Fibroblast of lung (primary cell): ENCODE results near the gene TAPT1. TPM values are rescaled to one million over a fixed set of nuclear protein-coding genes. Genes with fewer than 3 reads are reported as not detected.

Experiments used
- DNase-seq, 2 donors: peaks; one replicate each; pipeline versions ENCODE4 v3.0.0 to v3.0.0-alpha.2; 2010; ENCODE audit warnings: low read depth in 2 of 2
- H2AFZ ChIP-seq: 2 replicates; pipeline ENCODE4 v1.5.1; 2012; ENCODE audit warnings: low read length, control low read depth, inconsistent platforms
- H3K27ac ChIP-seq: 2 replicates; pipeline ENCODE4 v1.5.1; 2011; ENCODE audit warnings: low read length, control low read depth; ENCODE audit not compliant: insufficient read depth
- H3K27me3 ChIP-seq: 2 replicates; pipeline ENCODE4 v1.5.1; 2011; ENCODE audit warnings: mild to moderate bottlenecking, low read length; ENCODE audit not compliant: control insufficient read depth, insufficient read depth
- H3K36me3 ChIP-seq: 2 replicates; pipeline ENCODE4 v1.5.1; 2011; ENCODE audit warnings: low read length; ENCODE audit not compliant: control insufficient read depth, insufficient read depth
- H3K4me1 ChIP-seq: 2 replicates; pipeline ENCODE4 v1.5.1; 2011; ENCODE audit warnings: low read length; ENCODE audit not compliant: control insufficient read depth, insufficient read depth; ENCODE audit errors: extremely low read depth
- H3K4me2 ChIP-seq: 2 replicates; pipeline ENCODE4 v1.5.1; 2011; ENCODE audit warnings: low read length, control low read depth; ENCODE audit not compliant: insufficient read depth; ENCODE audit errors: extremely low read depth
- H3K4me3 ChIP-seq, 4 experiments: fragments of 200-600 bp in 1 of 4; sonication (generic) in 1 of 4; replicated peaks in 1 of 4; 2 replicates each; pipeline ENCODE4 v1.5.1; 2011 to 2016; ENCODE audit warnings: low read length in 4 of 4, low read depth in 3 of 4, mild to moderate bottlenecking in 3 of 4, control low read depth in 2 of 4, inconsistent platforms in 1 of 4, mixed read lengths in 1 of 4; ENCODE audit not compliant: insufficient read depth in 1 of 4; ENCODE audit errors: control extremely low read depth in 1 of 4
- H3K79me2 ChIP-seq: 2 replicates; pipeline ENCODE4 v1.5.1; 2012; ENCODE audit warnings: mild to moderate bottlenecking, low read length, inconsistent platforms; ENCODE audit not compliant: control insufficient read depth, insufficient read depth
- H3K9ac ChIP-seq: 2 replicates; pipeline ENCODE4 v1.5.1; 2011; ENCODE audit warnings: mild to moderate bottlenecking, low read length, control low read depth; ENCODE audit not compliant: insufficient read depth
- H3K9me3 ChIP-seq: 2 replicates; pipeline ENCODE4 v1.5.1; 2012; ENCODE audit warnings: low read depth, low read length; ENCODE audit not compliant: control insufficient read depth, insufficient read depth
- H4K20me1 ChIP-seq: 2 replicates; pipeline ENCODE4 v1.5.1; 2011; ENCODE audit warnings: low read length; ENCODE audit not compliant: control insufficient read depth, insufficient read depth; ENCODE audit errors: extremely low read depth
- EZH2 ChIP-seq: IDR thresholded peaks from 2 replicates; pipeline ENCODE4 v1.5.1; 2012; ENCODE audit warnings: low read length, control low read depth, mild to moderate bottlenecking; ENCODE audit errors: missing control alignments
- polyA plus RNA-seq, 2 donors: library from polyadenylated mRNA; depleted of rRNA in 1 of 2; stranded (reverse) in 1 of 2; unstranded in 1 of 2; fragments of >200 nt; gene quantifications; 2 replicates each; pipeline ENCODE4 v1.2.1, GENCODE V29; 2011 to 2012; ENCODE audit warnings: missing spikeins in 1 of 2
- total RNA-seq: library from RNA; depleted of rRNA; stranded (reverse); fragments of >200 nt; gene quantifications from 2 replicates; pipeline ENCODE4 v1.2.1, GENCODE V29; 2014
- TF ChIP-seq, protein P1 (sequence below), 2 donors: IDR thresholded peaks in 1 of 2; conservative IDR thresholded peaks in 1 of 2; 1 replicate in 1 of 2; 2 replicates in 1 of 2; pipeline ENCODE4 v1.5.1; 2011 to 2012; ENCODE audit warnings: low read length in 2 of 2, control low read depth in 1 of 2, inconsistent platforms in 1 of 2, low read depth in 1 of 2, mild to moderate bottlenecking in 1 of 2

TAPT1 gene
- total and polyA plus RNA-seq, 2 donors (not counting 1 experiment from before 2014, with no cell fraction given) = 18.7 to 20.6 TPM

DNA sequence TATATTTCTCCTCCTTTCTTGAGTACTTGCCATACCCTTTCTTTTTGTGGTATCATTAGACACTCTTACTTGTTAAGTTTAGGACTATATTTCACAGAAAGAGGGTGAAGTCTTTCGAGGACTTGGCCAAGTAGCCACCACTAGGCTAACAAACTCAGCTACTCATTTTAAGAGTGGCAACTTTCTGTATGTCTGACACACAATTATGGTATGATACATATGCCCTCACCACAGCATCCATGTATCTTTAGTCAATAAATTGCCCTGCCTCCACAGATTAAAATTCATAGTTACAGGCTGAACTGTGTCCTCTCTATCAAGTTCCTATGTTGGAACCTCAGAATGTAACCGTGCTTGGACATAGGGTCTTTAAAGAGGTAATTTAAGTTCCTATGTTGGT is 23.2 kb downstream of the TAPT1 start:
- Histone ChIP-seq H2AFZ (no peak overlapping the region), H4K20me1 (no peaks in the 10 kb centered on the region), H3K4me2 (no peak overlapping the region), H3K27ac (no peak overlapping the region), H3K4me1 (no peaks in the 10 kb centered on the region), H3K9me3 (no peaks in the 10 kb centered on the region), H3K27me3 (no peaks in the 10 kb centered on the region), H3K9ac (no peak overlapping the region), H3K79me2 (no peaks in the 10 kb centered on the region), H3K4me3 (no peak overlapping the region), H3K36me3 (peaks cover 3% of the 10 kb centered on the region)
- no peak for TF ChIP-seq EZH2
- no peak for DNase-seq

DNA sequence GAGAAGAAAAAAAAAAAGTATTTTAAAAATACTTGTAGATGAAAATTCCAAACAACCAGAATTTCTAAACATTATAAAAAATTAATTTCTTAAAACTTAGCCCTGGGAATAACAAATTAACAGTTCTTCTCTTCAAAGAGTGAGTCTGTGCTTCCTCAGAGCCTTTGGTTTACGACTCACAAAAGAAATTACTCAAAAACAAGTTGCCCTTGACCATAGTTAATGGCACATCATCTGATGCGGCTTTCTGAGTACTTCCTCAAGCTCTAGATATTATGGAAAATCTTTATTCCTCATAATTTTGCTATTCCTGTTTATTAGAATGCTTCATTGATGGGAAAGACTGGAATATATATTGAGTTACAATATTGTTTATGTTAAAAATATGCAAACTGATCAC is 23.7 kb downstream of the TAPT1 start:
- no peaks in the 10 kb centered on the region for H3K79me2 ChIP-seq
- H3K27ac ChIP-seq = no peak overlapping the region
- H3K36me3 ChIP-seq = peaks cover 3% of the 10 kb centered on the region
- no peak overlapping the region for H3K4me3 ChIP-seq
- H3K4me1 ChIP-seq = no peaks in the 10 kb centered on the region
- no peak overlapping the region for H3K4me2 ChIP-seq
- no peaks in the 10 kb centered on the region for H3K9me3 ChIP-seq
- H3K9ac ChIP-seq = no peak overlapping the region
- no peak for DNase-seq
- no peaks in the 10 kb centered on the region for H4K20me1 ChIP-seq
- no peaks in the 10 kb centered on the region for H3K27me3 ChIP-seq
- H2AFZ ChIP-seq = no peak overlapping the region
- no peak for TF ChIP-seq EZH2
- TF ChIP-seq, protein P1, sequence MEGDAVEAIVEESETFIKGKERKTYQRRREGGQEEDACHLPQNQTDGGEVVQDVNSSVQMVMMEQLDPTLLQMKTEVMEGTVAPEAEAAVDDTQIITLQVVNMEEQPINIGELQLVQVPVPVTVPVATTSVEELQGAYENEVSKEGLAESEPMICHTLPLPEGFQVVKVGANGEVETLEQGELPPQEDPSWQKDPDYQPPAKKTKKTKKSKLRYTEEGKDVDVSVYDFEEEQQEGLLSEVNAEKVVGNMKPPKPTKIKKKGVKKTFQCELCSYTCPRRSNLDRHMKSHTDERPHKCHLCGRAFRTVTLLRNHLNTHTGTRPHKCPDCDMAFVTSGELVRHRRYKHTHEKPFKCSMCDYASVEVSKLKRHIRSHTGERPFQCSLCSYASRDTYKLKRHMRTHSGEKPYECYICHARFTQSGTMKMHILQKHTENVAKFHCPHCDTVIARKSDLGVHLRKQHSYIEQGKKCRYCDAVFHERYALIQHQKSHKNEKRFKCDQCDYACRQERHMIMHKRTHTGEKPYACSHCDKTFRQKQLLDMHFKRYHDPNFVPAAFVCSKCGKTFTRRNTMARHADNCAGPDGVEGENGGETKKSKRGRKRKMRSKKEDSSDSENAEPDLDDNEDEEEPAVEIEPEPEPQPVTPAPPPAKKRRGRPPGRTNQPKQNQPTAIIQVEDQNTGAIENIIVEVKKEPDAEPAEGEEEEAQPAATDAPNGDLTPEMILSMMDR (conservative IDR thresholded peaks at IDR 0.05 in 1 of 2, IDR thresholded peaks at IDR 0.05 in 1 of 2; ENCODE audit: low read depth in 1 of 2, low read length in 2 of 2) = no peak

DNA sequence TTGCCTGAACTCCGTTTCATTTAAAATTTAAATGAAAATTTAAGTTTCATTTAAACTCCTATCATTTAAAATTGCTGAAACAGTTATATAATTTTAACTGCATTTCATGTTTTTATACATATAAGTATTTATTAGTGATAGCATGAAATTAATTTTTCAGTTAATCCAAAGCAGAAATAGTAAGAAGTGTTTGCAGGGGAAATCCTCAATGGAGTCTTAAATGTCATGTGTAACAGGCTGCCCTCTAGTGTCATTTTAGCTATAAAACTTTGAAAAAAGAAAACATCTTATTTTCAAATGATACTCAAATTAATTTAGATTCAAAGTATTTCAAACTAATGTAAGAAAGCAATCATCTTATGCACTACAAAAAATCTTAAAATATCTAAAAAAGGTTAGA is 27.2 kb downstream of the TAPT1 start:
- no peaks in the 10 kb centered on the region for H3K4me1 ChIP-seq
- H3K27me3 ChIP-seq = no peaks in the 10 kb centered on the region
- no peak overlapping the region for H3K27ac ChIP-seq
- no peak overlapping the region for H3K4me2 ChIP-seq
- no peak overlapping the region for H3K4me3 ChIP-seq
- no peaks in the 10 kb centered on the region for H3K79me2 ChIP-seq
- H2AFZ ChIP-seq = no peak overlapping the region
- peak; percentile 30 to 56 for DNase-seq
- H3K9me3 ChIP-seq = no peaks in the 10 kb centered on the region
- no peaks in the 10 kb centered on the region for H4K20me1 ChIP-seq
- H3K9ac ChIP-seq = no peak overlapping the region
- peaks cover 3% of the 10 kb centered on the region for H3K36me3 ChIP-seq
- TF ChIP-seq, protein P1 (conservative IDR thresholded peaks at IDR 0.05 in 1 of 2, IDR thresholded peaks at IDR 0.05 in 1 of 2; ENCODE audit: low read depth in 1 of 2, low read length in 2 of 2) = peak in 1 of 2 donors; percentile 44
- no peak for TF ChIP-seq EZH2
